HepG2 (cell line): ENCODE results near the gene MAN1A1. TPM values are rescaled to one million over a fixed set of nuclear protein-coding genes. Genes with fewer than 3 reads are reported as not detected.

Experiments
- CREB1 ChIP-seq, 2 experiments: fragments of 450-650 bp in 1 of 2; IDR thresholded peaks; 2 replicates each; pipeline ENCODE4 v1.6.1; 2016 to 2017; ENCODE audit warnings: control low read depth in 1 of 2, mild to moderate bottlenecking in 1 of 2, missing compliant biosample characterization in 1 of 2, missing genetic modification characterization in 1 of 2
- EZH2 ChIP-seq: conservative IDR thresholded peaks from 2 replicates; pipeline ENCODE4 v1.6.1; 2012; ENCODE audit warnings: mild to moderate bottlenecking, low read depth, low read length, moderate library complexity
- GRHL1 ChIP-seq: sonication (generic); formaldehyde crosslinking; conservative IDR thresholded peaks from 2 replicates; pipeline ENCODE4 v1.8.0; 2022; ENCODE audit warnings: missing genetic modification reagents
- HINFP ChIP-seq: sonication (generic); formaldehyde crosslinking; IDR thresholded peaks from 2 replicates; pipeline ENCODE4 v1.4.0; 2020; ENCODE audit warnings: low read depth, mild to moderate bottlenecking, missing genetic modification reagents
- MTF2 ChIP-seq: sonication (generic); formaldehyde crosslinking; IDR thresholded peaks from 2 replicates; pipeline ENCODE4 v1.5.0; 2020; ENCODE audit warnings: missing genetic modification reagents, borderline replicate concordance
- SMAD3 ChIP-seq: sonication (generic); formaldehyde crosslinking; IDR thresholded peaks from 2 replicates; pipeline ENCODE4 v1.4.0; 2020; ENCODE audit warnings: missing genetic modification reagents
- SUZ12 ChIP-seq: fragments of 150-350 bp; IDR thresholded peaks from 2 replicates; pipeline ENCODE4 v1.6.1; 2014; ENCODE audit warnings: low read depth, low read length
- TAF1 ChIP-seq: sonication (generic); formaldehyde crosslinking; IDR thresholded peaks from 2 replicates; pipeline ENCODE4 v1.4.0; 2020; ENCODE audit warnings: missing genetic modification reagents
- TEAD3 ChIP-seq: optimal IDR thresholded peaks from 2 replicates; pipeline ENCODE3; 2016; ENCODE audit warnings: borderline replicate concordance
- TFDP2 ChIP-seq: sonication (generic); formaldehyde crosslinking; IDR thresholded peaks from 2 replicates; pipeline ENCODE4 v1.4.0; 2020; ENCODE audit warnings: missing genetic modification reagents
- TRIM22 ChIP-seq: fragments of 450-650 bp; IDR thresholded peaks from 2 replicates; pipeline ENCODE4 v1.6.1; 2017
- ZNF512 ChIP-seq: sonication (generic); formaldehyde crosslinking; IDR thresholded peaks from 2 replicates; pipeline ENCODE4 v1.4.0; 2020; ENCODE audit warnings: mild to moderate bottlenecking, missing genetic modification reagents
- ZNF720 ChIP-seq: sonication (generic); formaldehyde crosslinking; IDR thresholded peaks from 2 replicates; pipeline ENCODE4 v1.4.0; 2020; ENCODE audit warnings: missing genetic modification reagents
- ZNF775 ChIP-seq: sonication (generic); formaldehyde crosslinking; IDR thresholded peaks from 2 replicates; pipeline ENCODE4 v1.4.0; 2020; ENCODE audit warnings: missing genetic modification reagents, mild to moderate bottlenecking, moderate library complexity, borderline replicate concordance
- ZNF781 ChIP-seq: sonication (generic); formaldehyde crosslinking; IDR thresholded peaks from 2 replicates; pipeline ENCODE4 v1.5.1; 2020; ENCODE audit warnings: borderline replicate concordance, mild to moderate bottlenecking, missing genetic modification reagents; ENCODE audit errors: not compliant biosample characterization
- ZNF816 ChIP-seq: sonication (generic); formaldehyde crosslinking; IDR thresholded peaks from 2 replicates; pipeline ENCODE4 v1.8.0; 2022; ENCODE audit warnings: missing genetic modification reagents, mild to moderate bottlenecking, borderline replicate concordance
- ZXDC ChIP-seq: sonication (generic); formaldehyde crosslinking; IDR thresholded peaks from 2 replicates; pipeline ENCODE4 v1.5.0; 2020; ENCODE audit warnings: mild to moderate bottlenecking, missing genetic modification reagents
- polyA plus RNA-seq, 8 experiments: library from polyadenylated mRNA; depleted of rRNA in 3 of 8; stranded (reverse) in 7 of 8; unstranded in 1 of 8; fragments of >200 nt; fragmentation: Illumina TruSeq in 4 of 8; extraction: Trizol in 4 of 8; gene quantifications; 2 replicates each; pipeline versions ENCODE4 v1.2.1 to v1.2.3, GENCODE V29; 2011 to 2016; ENCODE audit warnings: low read depth in 4 of 8, missing spikeins in 1 of 8, mixed read lengths in 1 of 8; ENCODE audit not compliant: insufficient read depth in 1 of 8
- total RNA-seq, 5 experiments: library from RNA; depleted of rRNA; stranded (reverse); fragments of >200 nt; fragmentation: Illumina TruSeq; extraction: Trizol; gene quantifications; 2 replicates each; pipeline ENCODE4 v1.2.3, GENCODE V29; 2016; ENCODE audit warnings: low read depth in 1 of 5

Gene MAN1A1
- total and polyA plus RNA-seq, 2 of the 13 experiments (the other 11 are each of a cell fraction or from before 2014, with no cell fraction given) = 156 to 236 TPM

- TF ChIP-seq ZNF720 (no peak), ZNF781 (peak; percentile 25), TEAD3 (CRISPR knock-in tag) (peak; percentile 64), SMAD3 (CRISPR knock-in tag) (peak; percentile 86), ZNF775 (CRISPR knock-in tag) (no peak), TRIM22 (no peak), GRHL1 (CRISPR knock-in tag) (0 out of 2 replicates have a peak, but pooled peaks have one; percentile 24), ZNF816 (CRISPR knock-in tag) (peak; percentile 85), ZXDC (CRISPR knock-in tag) (peak; percentile 19; the same call in 1 of the 2 replicates), TAF1 (CRISPR knock-in tag) (peak; percentile 100), HINFP (CRISPR knock-in tag) (peak; percentile 45; the same call in 1 of the 2 replicates), ZNF512 (CRISPR knock-in tag) (no peak; the same call in 1 of the 2 replicates), TFDP2 (CRISPR knock-in tag) (peak; percentile 85), EZH2 (no peak), SUZ12 (no peak), MTF2 (CRISPR knock-in tag) (no peak), CREB1 (IDR thresholded peaks at IDR 0.05) (peak; percentile 63; the same call in 1 of the 2 replicates), CREB1 (CRISPR knock-in tag; IDR thresholded peaks at IDR 0.05) (no peak)
These were observed at the start of gene MAN1A1 (continued) for GRCh38 chr6:119349361-119350201.
